Fibroblast of lung (primary cell): ENCODE measurements around the gene PTPN14.

Experiments
- CTCF ChIP-seq, 2 donors: IDR thresholded peaks in 1 of 2; conservative IDR thresholded peaks in 1 of 2; 1 replicate in 1 of 2; 2 replicates in 1 of 2; pipeline ENCODE4 v1.5.1; 2011 to 2012; ENCODE audit warnings: low read length in 2 of 2, control low read depth in 1 of 2, inconsistent platforms in 1 of 2, low read depth in 1 of 2, mild to moderate bottlenecking in 1 of 2
- EZH2 ChIP-seq: IDR thresholded peaks from 2 replicates; pipeline ENCODE4 v1.5.1; 2012; ENCODE audit warnings: low read length, control low read depth, mild to moderate bottlenecking; ENCODE audit errors: missing control alignments

GRCh38 chr1:214398490-214398889 is 152.9 kb downstream of the PTPN14 start:
- TF ChIP-seq CTCF (conservative IDR thresholded peaks at IDR 0.05 in 1 of 2, IDR thresholded peaks at IDR 0.05 in 1 of 2; ENCODE audit: low read depth in 1 of 2, low read length in 2 of 2) (no peak), EZH2 (no peak)
